Stimulated activated CD8-positive, alpha-beta memory T cell treated with anti-CD3 and anti-CD28 coated beads, Interleukin-7, amount 100 ng/mL, for 24 hours (primary cell): ENCODE data around the gene TSPOAP1.

Source experiments
- DNase-seq: peaks from one replicate; pipeline ENCODE4 v3.0.0-alpha.2; 2020; ENCODE audit warnings: low read depth

TSPOAP1 gene

DNA sequence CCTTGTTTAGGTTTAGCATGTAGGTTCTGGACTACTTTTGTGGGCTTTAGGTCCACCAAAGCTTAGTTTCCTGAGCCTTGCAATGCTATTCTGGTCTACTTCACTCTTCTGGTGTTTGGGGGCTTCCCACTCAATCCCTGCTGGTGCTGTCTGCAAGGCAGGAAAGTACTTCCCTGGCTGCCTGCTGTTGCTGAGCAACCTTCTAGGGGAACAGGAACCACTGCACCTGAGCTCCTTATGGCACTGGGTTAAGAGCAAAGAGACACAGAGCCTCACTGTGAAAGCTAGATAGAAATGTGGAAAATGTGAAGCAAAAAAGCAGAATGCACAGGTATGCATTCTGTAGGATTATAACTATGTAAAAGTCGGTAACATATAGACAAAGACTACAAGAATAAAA lies 64.8 kb downstream of the TSPOAP1 start:
- DNase-seq: no peak

DNA sequence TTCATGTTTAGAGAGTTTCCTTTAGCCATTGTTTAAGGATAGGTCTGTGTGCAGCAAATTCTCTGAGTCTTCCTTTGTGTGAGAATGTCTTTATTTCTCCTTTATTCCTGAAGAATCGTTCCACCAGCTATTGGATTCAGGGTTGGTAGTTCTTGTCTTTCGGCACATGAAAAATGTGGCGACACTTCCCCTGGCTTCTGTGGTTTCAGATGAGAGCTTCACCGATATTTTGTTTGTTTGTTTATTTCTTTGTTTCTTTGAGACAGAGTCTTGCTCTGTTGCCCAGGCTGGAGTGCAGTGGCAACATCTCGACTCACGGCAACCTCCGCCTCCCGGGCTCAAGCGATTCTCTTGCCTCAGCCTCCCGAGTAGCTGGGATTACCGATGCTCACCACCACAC lies 66.4 kb downstream of the TSPOAP1 start:
- no peak for DNase-seq

DNA sequence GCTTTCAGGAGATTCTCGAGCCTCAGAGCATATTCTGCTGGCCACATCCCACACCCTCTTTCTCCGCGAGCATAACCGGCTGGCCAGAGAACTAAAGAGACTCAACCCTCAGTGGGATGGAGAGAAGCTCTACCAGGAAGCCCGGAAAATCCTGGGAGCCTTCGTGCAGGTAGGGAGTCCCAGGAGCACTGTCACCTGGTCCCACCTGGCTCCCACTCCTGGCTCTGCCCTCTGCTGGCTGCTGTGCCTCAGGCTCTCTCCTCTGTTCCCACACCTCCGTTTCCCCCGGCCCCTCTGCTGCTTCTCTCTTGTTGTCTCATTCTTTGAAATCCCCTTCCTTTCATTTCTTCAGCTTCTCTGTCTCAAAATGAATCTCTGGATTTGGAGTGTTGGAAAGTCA lies 73.8 kb downstream of the TSPOAP1 start:
- no peak for DNase-seq

DNA sequence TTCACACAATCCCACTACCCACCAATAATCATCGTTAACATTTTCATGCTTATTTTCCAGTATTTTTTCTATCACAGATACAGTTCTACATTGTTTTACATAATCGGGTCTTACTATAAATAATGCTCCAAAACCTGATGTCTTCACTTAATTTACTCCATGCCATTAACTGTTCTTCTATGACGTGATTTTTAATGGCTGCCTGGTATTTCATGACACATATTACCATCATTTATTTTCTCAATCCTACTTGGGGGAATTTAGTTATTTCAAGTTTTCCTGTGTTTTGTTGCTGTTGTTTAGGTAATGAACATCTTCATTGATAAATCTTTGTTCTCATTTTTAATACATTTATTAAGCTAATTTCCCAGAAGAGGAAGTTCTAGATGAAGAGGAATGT lies 75.5 kb downstream of the TSPOAP1 start:
- DNase-seq: no peak

DNA sequence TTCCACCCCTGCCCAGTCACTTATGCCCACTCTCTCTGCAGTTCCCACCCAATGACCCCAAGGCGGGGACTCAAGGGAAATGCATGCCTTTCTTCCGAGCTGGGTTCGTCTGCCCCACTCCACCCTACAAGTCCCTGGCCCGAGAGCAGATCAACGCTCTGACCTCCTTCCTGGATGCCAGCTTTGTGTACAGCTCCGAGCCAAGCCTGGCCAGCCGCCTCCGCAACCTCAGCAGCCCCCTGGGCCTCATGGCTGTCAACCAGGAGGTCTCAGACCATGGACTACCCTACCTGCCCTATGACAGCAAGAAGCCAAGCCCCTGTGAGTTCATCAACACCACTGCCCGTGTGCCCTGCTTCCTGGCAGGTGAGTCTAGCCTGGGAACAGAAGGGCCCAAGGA lies 76.5 kb downstream of the TSPOAP1 start:
- no peak for DNase-seq
